ENCODE results near the gene DOCK3. TPM values are rescaled to one million over a fixed set of nuclear protein-coding genes. Genes with fewer than 3 reads are reported as not detected.
A peak's percentile ranks its signal among the peaks of the same experiment; 100 is the strongest.

Gene DOCK3
- total and polyA plus RNA-seq, 3 donors from 2014 or later = 8.4 to 11.7 (median 11.2) TPM

GRCh38 chr3:51391566-51392354 lies 717.0 kb downstream of the DOCK3 start:
- 6% methylated on average over 88 of the region's 115 CpGs; no CpG with 5 or more reads in 1 of the 2 donors for WGBS, 2 donors

DNA sequence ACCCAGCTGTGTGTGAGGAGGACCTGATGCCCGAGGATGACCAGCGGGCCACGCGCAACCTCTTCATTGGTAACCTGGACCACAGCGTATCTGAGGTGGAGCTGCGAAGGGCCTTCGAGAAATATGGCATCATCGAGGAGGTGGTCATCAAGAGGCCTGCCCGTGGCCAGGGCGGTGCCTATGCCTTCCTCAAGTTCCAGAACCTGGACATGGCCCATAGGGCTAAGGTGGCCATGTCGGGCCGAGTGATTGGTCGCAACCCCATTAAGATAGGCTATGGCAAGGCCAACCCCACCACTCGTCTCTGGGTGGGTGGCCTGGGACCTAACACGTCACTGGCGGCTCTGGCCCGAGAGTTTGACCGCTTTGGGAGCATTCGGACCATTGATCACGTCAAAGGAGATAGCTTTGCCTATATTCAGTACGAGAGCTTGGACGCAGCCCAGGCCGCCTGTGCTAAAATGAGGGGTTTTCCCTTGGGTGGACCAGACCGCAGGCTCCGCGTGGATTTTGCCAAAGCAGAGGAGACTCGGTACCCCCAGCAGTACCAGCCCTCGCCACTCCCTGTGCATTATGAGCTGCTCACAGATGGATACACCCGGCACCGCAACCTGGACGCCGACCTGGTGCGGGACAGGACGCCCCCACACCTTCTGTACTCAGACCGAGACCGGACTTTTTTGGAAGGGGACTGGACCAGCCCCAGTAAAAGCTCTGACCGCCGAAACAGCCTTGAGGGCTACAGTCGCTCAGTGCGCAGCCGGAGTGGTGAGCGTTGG lies 717.8 kb downstream of the DOCK3 start:
- H3K27me3 ChIP-seq = no peaks in the 10 kb centered on the region
- H3K4me3 ChIP-seq = peak overlapping the region in 1 of 2 donors; percentile 68
- H3K4me1 ChIP-seq = peaks cover 36% of the 10 kb centered on the region
- peak overlapping the region; percentile 79 to 91 for H3K27ac ChIP-seq
- 60 to 73% methylated on average over 1 to 42 of the region's 42 CpGs for WGBS, 2 donors
- DNase-seq = no peak
- no peaks in the 10 kb centered on the region for H3K9me3 ChIP-seq
- TF ChIP-seq CTCF (IDR thresholded peaks at IDR 0.05) (no peak), POLR2A (IDR thresholded peaks at IDR 0.05) (no peak)
- no peaks in the 10 kb centered on the region for H3K36me3 ChIP-seq (ENCODE audit: low read depth, missing control alignments)
- intact Hi-C loops (cut with DNase I; ENCODE audit: low total_unique reads) = loop anchor here (10.0 kb wide), 2 partner anchors 102 to 272 kb away; no protein-coding TSS in a partner anchor

More at GRCh38 chr3:51391566-51392354, 717.0 kb downstream of the DOCK3 start:
- Histone ChIP-seq H3K27ac (peak overlapping the region; percentile 79 to 91), H3K4me3 (peak overlapping the region; percentile 68 to 96), H3K27me3 (no peaks in the 10 kb centered on the region), H3K9me3 (no peaks in the 10 kb centered on the region), H3K36me3 (ENCODE audit: low read depth, missing control alignments) (no peaks in the 10 kb centered on the region), H3K4me1 (peaks cover 36% of the 10 kb centered on the region)
- no peak for DNase-seq
- intact Hi-C loops (cut with DNase I; ENCODE audit: low total_unique reads) = loop anchor here (10.0 kb wide), 2 partner anchors 103 to 273 kb away; no protein-coding TSS in a partner anchor
- TF ChIP-seq POLR2A (IDR thresholded peaks at IDR 0.05) (no peak), CTCF (IDR thresholded peaks at IDR 0.05) (no peak)

DNA sequence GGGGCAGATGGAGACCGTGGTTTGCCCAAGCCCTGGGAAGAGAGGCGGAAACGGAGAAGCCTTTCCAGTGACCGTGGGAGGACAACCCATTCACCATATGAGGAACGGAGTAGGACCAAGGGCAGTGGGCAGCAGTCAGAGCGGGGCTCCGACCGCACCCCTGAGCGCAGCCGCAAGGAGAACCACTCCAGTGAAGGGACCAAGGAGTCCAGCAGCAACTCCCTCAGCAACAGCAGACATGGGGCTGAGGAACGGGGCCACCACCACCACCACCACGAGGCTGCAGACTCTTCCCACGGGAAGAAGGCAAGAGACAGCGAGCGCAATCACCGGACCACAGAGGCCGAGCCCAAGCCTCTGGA lies 718.4 kb downstream of the DOCK3 start:
- WGBS, 2 donors = 73 to 74% methylated on average over 8 to 17 of the region's 17 CpGs
- Histone ChIP-seq H3K27me3 (no peaks in the 10 kb centered on the region), H3K27ac (no peak overlapping the region), H3K4me1 (peaks cover 36% of the 10 kb centered on the region), H3K4me3 (no peak overlapping the region), H3K36me3 (ENCODE audit: low read depth, missing control alignments) (no peaks in the 10 kb centered on the region), H3K9me3 (no peaks in the 10 kb centered on the region)
- TF ChIP-seq POLR2A (IDR thresholded peaks at IDR 0.05) = no peak
- no peak for TF ChIP-seq CTCF (IDR thresholded peaks at IDR 0.05)
- DNase-seq = no peak
- intact Hi-C loops (cut with DNase I; ENCODE audit: low total_unique reads) = loop anchor here (10.0 kb wide), 2 partner anchors 102 to 272 kb away; no protein-coding TSS in a partner anchor

- H3K9me3 ChIP-seq = no peaks in the 10 kb centered on the region
- intact Hi-C loops (cut with DNase I; ENCODE audit: low total_unique reads) = loop anchor here (10.0 kb wide), 2 partner anchors 101 to 271 kb away; no protein-coding TSS in a partner anchor
- DNase-seq = no peak
- H3K36me3 ChIP-seq (ENCODE audit: low read depth, missing control alignments) = no peaks in the 10 kb centered on the region
- H3K27ac ChIP-seq = no peak overlapping the region
- no peak overlapping the region for H3K4me3 ChIP-seq
- peaks cover 36% of the 10 kb centered on the region for H3K4me1 ChIP-seq
- no peaks in the 10 kb centered on the region for H3K27me3 ChIP-seq
- TF ChIP-seq POLR2A (IDR thresholded peaks at IDR 0.05) = no peak
- TF ChIP-seq CTCF (IDR thresholded peaks at IDR 0.05) = no peak
- 73 to 76% methylated on average over 3 to 14 of the region's 14 CpGs for WGBS, 2 donors
These were observed 718.8 kb downstream of the DOCK3 start for GRCh38 chr3:51393564-51393963.
